ENCODE measurements around the gene SLC25A11.
"Not testable (repeated sequence)": the region's sequence is repeated elsewhere in the genome, so short reads cannot be mapped to it uniquely, and the experiment has no call there.

SLC25A11 gene

DNA sequence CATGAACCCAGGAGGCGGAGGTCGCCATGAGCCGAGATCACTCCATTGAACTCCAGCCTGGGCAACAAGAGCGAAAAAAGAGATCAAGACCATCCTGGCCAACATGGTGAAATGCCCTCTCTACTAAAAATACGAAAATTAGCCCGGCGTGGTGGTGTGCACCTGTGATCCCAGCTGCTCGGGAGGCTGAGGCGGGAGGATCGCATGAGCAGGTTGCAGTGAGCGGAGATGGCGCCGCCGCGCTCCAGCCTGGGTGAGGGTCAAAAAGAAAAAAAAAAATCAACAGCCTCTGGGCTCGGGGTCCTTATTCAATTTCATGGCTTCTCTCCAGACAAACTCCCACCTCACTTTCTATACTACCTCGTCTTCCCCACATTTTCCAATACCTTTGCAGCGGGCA is 11.0 kb downstream of the SLC25A11 start:
- ChIA-PET CTCF (interaction anchor here (0.9 to 1.6 kb wide), 2 partner anchors 11 to 15 kb away, joined by 5 read pairs; partner anchors contain the start of genes RNF167 and SLC25A11), POLR2A (no interaction called here)
- TF ChIP-seq, protein P1, sequence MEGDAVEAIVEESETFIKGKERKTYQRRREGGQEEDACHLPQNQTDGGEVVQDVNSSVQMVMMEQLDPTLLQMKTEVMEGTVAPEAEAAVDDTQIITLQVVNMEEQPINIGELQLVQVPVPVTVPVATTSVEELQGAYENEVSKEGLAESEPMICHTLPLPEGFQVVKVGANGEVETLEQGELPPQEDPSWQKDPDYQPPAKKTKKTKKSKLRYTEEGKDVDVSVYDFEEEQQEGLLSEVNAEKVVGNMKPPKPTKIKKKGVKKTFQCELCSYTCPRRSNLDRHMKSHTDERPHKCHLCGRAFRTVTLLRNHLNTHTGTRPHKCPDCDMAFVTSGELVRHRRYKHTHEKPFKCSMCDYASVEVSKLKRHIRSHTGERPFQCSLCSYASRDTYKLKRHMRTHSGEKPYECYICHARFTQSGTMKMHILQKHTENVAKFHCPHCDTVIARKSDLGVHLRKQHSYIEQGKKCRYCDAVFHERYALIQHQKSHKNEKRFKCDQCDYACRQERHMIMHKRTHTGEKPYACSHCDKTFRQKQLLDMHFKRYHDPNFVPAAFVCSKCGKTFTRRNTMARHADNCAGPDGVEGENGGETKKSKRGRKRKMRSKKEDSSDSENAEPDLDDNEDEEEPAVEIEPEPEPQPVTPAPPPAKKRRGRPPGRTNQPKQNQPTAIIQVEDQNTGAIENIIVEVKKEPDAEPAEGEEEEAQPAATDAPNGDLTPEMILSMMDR (IDR thresholded peaks at IDR 0.05; ENCODE audit: insufficient read depth, low read length, missing control alignments): no peak
- no peak for DNase-seq (ENCODE audit: low read depth, low spot score)
- no peak overlapping the region for H3K4me3 ChIP-seq (ENCODE audit: low read depth, low read length)

DNA sequence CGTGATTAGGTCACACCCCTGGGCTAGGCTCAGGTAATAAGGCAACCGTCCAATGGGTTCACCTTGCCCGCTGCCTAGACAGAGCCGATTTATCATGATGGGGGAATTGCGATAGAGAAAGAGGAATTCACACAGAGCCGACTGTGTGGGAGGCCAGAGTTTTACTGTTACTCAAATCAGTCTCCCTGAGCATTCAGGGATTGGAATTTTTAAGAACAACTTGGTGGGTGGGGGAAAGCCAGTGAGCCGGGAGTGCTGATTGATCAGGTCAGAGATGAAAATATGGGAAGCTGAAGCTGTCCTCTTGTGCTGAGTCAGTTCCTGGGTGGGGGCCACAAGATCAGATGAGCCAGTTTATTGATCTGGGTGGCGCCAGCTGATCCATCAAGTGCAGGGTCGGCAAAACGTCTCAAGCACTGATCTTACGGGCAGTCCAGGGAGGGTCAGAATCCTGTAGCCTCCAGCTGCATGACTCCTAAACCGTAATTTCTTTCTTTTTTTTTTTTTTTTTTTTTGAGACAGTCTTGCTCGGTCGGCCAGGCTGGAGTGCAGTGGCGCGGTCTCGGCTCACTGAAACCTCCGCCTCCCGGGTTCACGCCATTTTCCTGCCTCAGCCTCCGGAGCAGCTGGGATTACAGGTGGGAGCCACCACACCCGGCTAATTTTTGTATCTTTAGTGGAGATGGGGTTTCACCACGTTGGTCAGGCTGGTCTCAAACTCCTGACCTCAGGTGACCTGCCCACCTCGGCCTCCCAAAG is 13.1 kb downstream of the SLC25A11 start:
- CTCF ChIA-PET: interaction anchor here (0.6 kb wide), 1 partner anchor 75 kb away, joined by 4 read pairs; no protein-coding TSS in a partner anchor
- DNase-seq (ENCODE audit: low read depth, low spot score); H3K4me3 ChIP-seq (ENCODE audit: low read depth, low read length): not testable (repeated sequence)
- POLR2A ChIA-PET: interaction anchor here (0.7 kb wide), 1 partner anchor 27 kb away, joined by 3 read pairs; no protein-coding TSS in a partner anchor

DNA sequence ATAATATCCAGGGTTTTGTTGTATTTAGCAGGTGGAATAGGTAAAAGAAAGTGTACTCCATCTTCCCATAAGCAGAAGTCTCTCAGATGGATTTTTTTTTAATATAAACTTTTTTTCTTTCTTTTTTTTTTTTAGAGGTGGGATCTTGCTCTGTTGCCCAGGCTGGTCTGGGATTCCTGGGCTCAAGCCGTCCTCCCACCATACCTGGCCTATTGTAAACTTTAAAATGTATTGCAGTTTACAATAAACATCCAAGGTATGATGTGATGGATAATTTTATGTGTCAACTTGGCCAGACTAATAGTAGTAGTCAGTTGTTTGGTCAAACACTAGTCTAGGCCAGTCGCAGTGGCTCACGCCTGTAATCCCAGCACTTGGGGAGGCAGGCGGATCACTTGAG is 18.5 kb downstream of the SLC25A11 start:
- H3K4me3 ChIP-seq (ENCODE audit: low read depth, low read length): no peak overlapping the region
- POLR2A ChIA-PET: interaction anchor here (0.9 to 1.0 kb wide), 2 partner anchors 11 to 12 kb away, joined by 3 read pairs; partner anchors contain the start of gene GP1BA
- CTCF ChIA-PET: interaction anchor here (2.7 to 2.8 kb wide), 2 partner anchors 12 to 16 kb away, joined by 10 to 21 read pairs; no protein-coding TSS in a partner anchor
- TF ChIP-seq, protein P1 (IDR thresholded peaks at IDR 0.05; ENCODE audit: insufficient read depth, low read length, missing control alignments): no peak
- DNase-seq (ENCODE audit: low read depth, low spot score): no peak

DNA sequence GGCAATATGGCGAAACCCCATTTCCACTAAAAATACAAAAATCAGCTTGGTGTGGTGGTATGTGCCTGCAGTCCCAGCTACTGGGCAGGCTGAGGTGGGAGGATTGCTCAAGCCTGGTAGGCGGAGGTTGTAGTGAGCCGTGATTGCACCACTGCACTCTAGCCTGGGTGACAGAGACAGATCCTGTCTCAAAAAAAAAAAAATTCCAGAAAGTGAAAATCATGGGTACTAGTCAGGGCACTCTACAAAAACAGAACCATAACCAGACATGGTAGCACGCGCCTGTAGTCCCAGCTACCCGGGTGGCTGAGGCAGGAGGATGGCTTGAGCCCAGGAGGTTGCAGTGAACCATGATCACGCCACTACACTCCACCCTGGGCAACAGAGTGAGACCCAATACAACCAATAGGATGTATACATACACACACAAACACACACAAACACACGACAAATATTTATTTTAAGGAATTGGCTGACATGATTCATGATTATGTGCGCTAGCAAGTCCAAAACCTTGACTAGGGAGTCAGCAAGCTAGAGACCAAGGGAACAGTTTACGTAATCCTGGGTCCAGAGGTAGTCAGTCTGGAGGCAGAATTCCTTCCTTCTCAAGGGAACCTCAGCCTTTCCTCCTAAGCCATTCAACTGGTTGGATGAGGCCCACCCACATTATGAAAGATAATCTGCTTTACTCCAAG is 19.3 kb downstream of the SLC25A11 start:
- DNase-seq (ENCODE audit: low read depth, low spot score): no peak
- ChIA-PET POLR2A (interaction anchor here (0.6 to 1.1 kb wide), 2 partner anchors 19 to 444 kb away, joined by 3 read pairs; partner anchors contain the start of genes RNF167 and SLC25A11), CTCF (interaction anchor here (1.0 to 2.8 kb wide), 5 partner anchors 12 to 19 kb away, joined by 3 to 21 read pairs (median 10); partner anchors contain the start of gene CHRNE)
- TF ChIP-seq, protein P1 (IDR thresholded peaks at IDR 0.05; ENCODE audit: insufficient read depth, low read length, missing control alignments): no peak
- H3K4me3 ChIP-seq (ENCODE audit: low read depth, low read length): no peak overlapping the region

DNA sequence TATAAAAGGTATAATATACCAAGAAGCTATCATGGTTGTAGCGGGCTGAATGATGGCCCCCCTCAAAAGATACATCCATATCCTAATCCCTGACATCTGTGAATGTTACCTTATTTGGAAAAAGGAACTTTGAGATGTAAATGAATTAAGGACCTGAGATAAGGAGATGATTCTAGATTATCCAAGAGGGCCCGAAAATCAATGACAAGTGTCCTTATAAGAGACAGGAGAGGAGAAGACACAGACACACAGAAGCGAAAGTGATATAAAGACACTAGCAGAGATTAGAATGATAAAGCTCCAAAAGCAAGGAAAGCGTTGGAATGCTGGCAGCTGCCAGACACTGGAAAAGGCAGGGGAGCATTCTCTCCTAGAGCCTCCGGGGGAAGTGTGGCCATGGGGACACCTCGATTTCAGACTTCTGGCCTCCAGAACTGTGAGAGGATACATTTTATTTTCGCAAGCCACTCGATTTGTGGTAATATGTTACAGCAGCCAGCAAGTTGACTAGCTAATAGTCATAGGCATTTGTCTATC is 20.3 kb downstream of the SLC25A11 start:
- H3K4me3 ChIP-seq (ENCODE audit: low read depth, low read length): no peak overlapping the region
- no peak for DNase-seq (ENCODE audit: low read depth, low spot score)
- TF ChIP-seq, protein P1 (IDR thresholded peaks at IDR 0.05; ENCODE audit: insufficient read depth, low read length, missing control alignments): no peak
- POLR2A ChIA-PET: interaction anchor here (0.6 to 1.1 kb wide), 2 partner anchors 20 to 444 kb away, joined by 3 read pairs; partner anchors contain the start of genes RNF167 and SLC25A11
- CTCF ChIA-PET: interaction anchor here (1.0 to 2.8 kb wide), 8 partner anchors 11 to 112 kb away, joined by 3 to 21 read pairs (median 5); partner anchors contain the start of gene CHRNE

DNA sequence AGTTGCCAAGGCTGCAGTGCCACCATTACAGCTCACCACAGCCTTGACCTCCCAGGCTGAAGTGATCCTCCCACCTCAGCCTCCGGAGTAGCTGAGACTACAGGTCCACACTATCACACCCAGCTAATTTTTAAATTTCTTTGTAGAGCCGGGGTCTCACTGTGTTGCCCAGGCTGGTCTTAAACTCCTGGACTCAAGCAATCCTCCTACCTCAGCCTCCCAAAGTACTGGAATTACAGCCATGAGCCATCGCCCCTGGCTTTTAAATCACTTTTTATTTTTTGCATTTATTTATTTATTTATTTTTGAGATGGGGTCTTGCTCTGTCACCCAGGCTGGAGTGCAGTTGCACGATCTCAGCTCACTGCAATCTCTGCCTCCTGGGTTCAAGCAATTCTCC is 25.3 kb downstream of the SLC25A11 start:
- H3K4me3 ChIP-seq (ENCODE audit: low read depth, low read length); POLR2A ChIA-PET; DNase-seq (ENCODE audit: low read depth, low spot score): not testable (repeated sequence)
- CTCF ChIA-PET: interaction anchor here (1.1 to 3.5 kb wide), 5 partner anchors 12 to 75 kb away, joined by 3 to 16 read pairs (median 4); partner anchors contain the start of gene CHRNE
